ENCODE measurements around the gene HOXD9. TPM values are rescaled to one million over a fixed set of nuclear protein-coding genes. Genes with fewer than 3 reads are reported as not detected.

The HOXD9 gene
- total RNA-seq, 4 donors from 2014 or later: 0.83 to 3.9 (median 2.3) TPM

DNA sequence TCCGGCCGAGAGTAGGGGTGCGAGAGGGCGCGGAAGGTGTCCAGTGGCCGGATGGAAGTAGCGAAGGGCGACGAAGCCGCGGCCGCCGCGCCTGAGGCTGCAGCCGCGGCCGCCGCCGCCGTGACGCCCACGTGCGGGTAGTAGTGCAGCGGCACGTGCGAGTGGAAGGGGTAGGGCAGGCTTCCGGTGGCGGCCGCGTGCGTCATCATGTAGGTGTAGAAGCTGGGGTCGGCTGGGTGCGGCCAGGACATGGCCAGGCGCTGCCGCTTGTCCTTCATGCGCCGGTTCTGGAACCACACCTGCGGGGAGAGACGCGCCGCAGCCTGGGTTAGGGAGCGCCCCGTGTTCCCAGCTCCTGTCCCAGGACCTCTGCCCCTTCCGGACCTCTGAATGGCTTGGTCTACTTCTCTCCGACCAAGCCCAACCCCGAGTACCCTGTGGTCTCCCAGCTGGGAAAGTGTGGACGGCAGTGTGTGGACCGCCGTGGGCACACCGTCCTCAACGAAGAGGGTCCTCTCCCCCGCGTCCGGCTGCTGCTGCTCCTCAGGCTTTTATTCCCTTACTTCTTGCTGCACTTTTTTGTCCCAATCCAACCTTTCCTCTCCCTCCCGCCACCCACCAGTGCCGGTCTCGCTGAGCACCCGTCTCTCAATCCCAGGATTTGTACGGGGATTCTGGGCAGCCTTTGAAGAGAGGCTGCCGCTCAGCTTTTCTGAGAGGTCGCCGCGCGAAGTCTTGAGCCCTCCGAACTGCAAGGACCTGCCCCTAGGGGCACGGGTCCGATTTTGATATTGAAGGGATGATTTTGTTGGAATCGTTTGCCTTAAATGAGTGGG, 41.8 kb upstream of the HOXD9 start:
- Histone ChIP-seq H3K9me3 (no peaks in the 10 kb centered on the region), H3K27me3 (peaks cover 90% of the 10 kb centered on the region), H3K4me1 (peaks cover 5 to 19% of the 10 kb centered on the region in 2 donors), H3K27ac (no peak overlapping the region), H3K36me3 (no peaks in the 10 kb centered on the region), H3K4me3 (replicated peaks in 1 of 3) (no peak overlapping the region)
- intact Hi-C loops (cut with DNase I): loop anchor here (10.0 kb wide), 1 partner anchor 716 kb away; no protein-coding TSS in a partner anchor
- 11 to 15% methylated on average over 21 to 25 of the region's 68 CpGs for WGBS, 2 donors
- no peak for DNase-seq
- TF ChIP-seq CTCF (IDR thresholded peaks at IDR 0.05): no peak
- TF ChIP-seq POLR2A (IDR thresholded peaks at IDR 0.05): no peak

- peaks cover 5 to 19% of the 10 kb centered on the region in 2 donors for H3K4me1 ChIP-seq
- intact Hi-C loops (cut with DNase I): loop anchor here (10.0 kb wide), 1 partner anchor 717 kb away; no protein-coding TSS in a partner anchor
- H3K36me3 ChIP-seq: no peaks in the 10 kb centered on the region
- no peak overlapping the region for H3K27ac ChIP-seq
- DNase-seq: no peak
- no peaks in the 10 kb centered on the region for H3K9me3 ChIP-seq
- peaks cover 90% of the 10 kb centered on the region for H3K27me3 ChIP-seq
- TF ChIP-seq CTCF (IDR thresholded peaks at IDR 0.05) (no peak), POLR2A (IDR thresholded peaks at IDR 0.05) (no peak)
- H3K4me3 ChIP-seq (replicated peaks in 1 of 3): no peak overlapping the region
- 8 to 11% methylated on average over 17 of the region's 17 CpGs for WGBS, 2 donors
These were observed 41.1 kb upstream of the HOXD9 start for GRCh38 chr2:176081376-176081836.

GRCh38 chr2:176081837-176082524, 40.5 kb upstream of the HOXD9 start:
- no peak for TF ChIP-seq CTCF (IDR thresholded peaks at IDR 0.05)
- no peak for TF ChIP-seq POLR2A (IDR thresholded peaks at IDR 0.05)
- intact Hi-C loops (cut with DNase I): loop anchor here (10.0 kb wide), 1 partner anchor 717 kb away; no protein-coding TSS in a partner anchor
- Histone ChIP-seq H3K9me3 (no peaks in the 10 kb centered on the region), H3K27me3 (peaks cover 90% of the 10 kb centered on the region), H3K4me1 (peaks cover 5 to 19% of the 10 kb centered on the region in 2 donors), H3K27ac (no peak overlapping the region), H3K4me3 (replicated peaks in 1 of 3) (no peak overlapping the region), H3K36me3 (no peaks in the 10 kb centered on the region)
- WGBS, 2 donors: 6 to 13% methylated on average over 32 to 39 of the region's 62 CpGs
- DNase-seq: no peak

- no peaks in the 10 kb centered on the region for H3K36me3 ChIP-seq
- H3K9me3 ChIP-seq: no peaks in the 10 kb centered on the region
- H3K27me3 ChIP-seq: peaks cover 90% of the 10 kb centered on the region
- H3K4me3 ChIP-seq (replicated peaks in 1 of 3): no peak overlapping the region
- peaks cover 5 to 19% of the 10 kb centered on the region in 2 donors for H3K4me1 ChIP-seq
- intact Hi-C loops (cut with DNase I): loop anchor here (10.0 kb wide), 1 partner anchor 718 kb away; no protein-coding TSS in a partner anchor
- DNase-seq: no peak
- WGBS, 2 donors: 10 to 12% methylated on average over 10 of the region's 10 CpGs
- no peak overlapping the region for H3K27ac ChIP-seq
- no peak for TF ChIP-seq CTCF (IDR thresholded peaks at IDR 0.05)
- TF ChIP-seq POLR2A (IDR thresholded peaks at IDR 0.05): no peak
These were observed 40.0 kb upstream of the HOXD9 start for GRCh38 chr2:176082525-176082823.
